Neural crest cell (in vitro differentiated cells): Measurements from ENCODE around the gene HMG20B. TPM values are rescaled to one million over a fixed set of nuclear protein-coding genes. Genes with fewer than 3 reads are reported as not detected.

Source experiments
- DNase-seq: peaks from one replicate; pipeline ENCODE4 v3.0.0; 2021; ENCODE audit warnings: low read depth, mixed read lengths, low spot score
- H3K27ac Mint-ChIP-seq: one replicate; pipeline ENCODE4 v1.8.0; 2021; ENCODE audit warnings: mild to moderate bottlenecking, mixed read lengths; ENCODE audit not compliant: unreplicated experiment
- H3K27me3 Mint-ChIP-seq: 2 replicates; pipeline ENCODE4 v1.8.0; 2021; ENCODE audit warnings: low read depth, mild to moderate bottlenecking, mixed read lengths
- H3K36me3 Mint-ChIP-seq: 2 replicates; pipeline ENCODE4 v1.8.0; 2021; ENCODE audit warnings: low read depth, mild to moderate bottlenecking, mixed read lengths
- H3K4me1 Mint-ChIP-seq: 2 replicates; pipeline ENCODE4 v1.8.0; 2021; ENCODE audit warnings: mixed read lengths
- H3K4me3 Mint-ChIP-seq: one replicate; pipeline ENCODE4 v1.8.0; 2021; ENCODE audit warnings: mild to moderate bottlenecking, mixed read lengths
- H3K9me3 Mint-ChIP-seq: 2 replicates; pipeline ENCODE4 v1.8.0; 2021; ENCODE audit warnings: mixed read lengths
- CTCF ChIP-seq: fragments of 200-600 bp; sonication (generic); conservative IDR thresholded peaks from 2 replicates; pipeline ENCODE4 v1.5.0; 2021; ENCODE audit warnings: antibody characterized with exemption, mild to moderate bottlenecking
- total RNA-seq: library from RNA; stranded (reverse); gene quantifications from 2 replicates; pipeline ENCODE4 v1.2.1, GENCODE V29; 2021

Gene HMG20B
- total RNA-seq, 1 donor from 2014 or later = 79.6 TPM

- DNase-seq = no peak
- H3K36me3 Mint-ChIP-seq = no peaks in the 10 kb centered on the region
- no peak overlapping the region for H3K27ac Mint-ChIP-seq
- no peaks in the 10 kb centered on the region for H3K4me1 Mint-ChIP-seq
- H3K9me3 Mint-ChIP-seq = no peaks in the 10 kb centered on the region
- TF ChIP-seq CTCF = no peak
- peaks cover 4% of the 10 kb centered on the region for H3K27me3 Mint-ChIP-seq
- H3K4me3 Mint-ChIP-seq = peak overlapping the region; percentile 12
These were observed 24.1 kb upstream of the HMG20B start for GRCh38 chr19:3548606-3549005.

- Mint-ChIP-seq H3K4me1 (peaks cover 4% of the 10 kb centered on the region), H3K36me3 (no peaks in the 10 kb centered on the region), H3K27ac (no peak overlapping the region), H3K9me3 (no peaks in the 10 kb centered on the region), H3K27me3 (peaks cover 4% of the 10 kb centered on the region), H3K4me3 (no peak overlapping the region)
- no peak for TF ChIP-seq CTCF
- DNase-seq = no peak
These were observed 22.9 kb upstream of the HMG20B start for GRCh38 chr19:3549816-3550215.

GRCh38 chr19:3550947-3551791 is 21.6 kb upstream of the HMG20B start:
- H3K36me3 Mint-ChIP-seq = no peaks in the 10 kb centered on the region
- peak overlapping the region; percentile 41 for H3K4me3 Mint-ChIP-seq
- peaks cover 13% of the 10 kb centered on the region for H3K4me1 Mint-ChIP-seq
- no peak overlapping the region for H3K27ac Mint-ChIP-seq
- no peak for TF ChIP-seq CTCF
- DNase-seq = no peak
- H3K9me3 Mint-ChIP-seq = no peaks in the 10 kb centered on the region
- H3K27me3 Mint-ChIP-seq = no peaks in the 10 kb centered on the region

GRCh38 chr19:3551792-3552095 is 21.0 kb upstream of the HMG20B start:
- Mint-ChIP-seq H3K4me3 (peak overlapping the region; percentile 41), H3K27me3 (no peaks in the 10 kb centered on the region), H3K9me3 (no peaks in the 10 kb centered on the region), H3K36me3 (no peaks in the 10 kb centered on the region), H3K27ac (no peak overlapping the region), H3K4me1 (peaks cover 18% of the 10 kb centered on the region)
- no peak for TF ChIP-seq CTCF
- no peak for DNase-seq

- peak overlapping the region; percentile 62 for H3K27ac Mint-ChIP-seq
- no peaks in the 10 kb centered on the region for H3K36me3 Mint-ChIP-seq
- no peaks in the 10 kb centered on the region for H3K9me3 Mint-ChIP-seq
- peaks cover 2% of the 10 kb centered on the region for H3K27me3 Mint-ChIP-seq
- TF ChIP-seq CTCF = no peak
- H3K4me1 Mint-ChIP-seq = peaks cover 25% of the 10 kb centered on the region
- H3K4me3 Mint-ChIP-seq = peak overlapping the region; percentile 64
- no peak for DNase-seq
These were observed 18.3 kb upstream of the HMG20B start for GRCh38 chr19:3554254-3555083.
